Suprapubic skin (tissue), 4 donors: ENCODE data around the gene NEDD9. TPM values are rescaled to one million over a fixed set of nuclear protein-coding genes. Genes with fewer than 3 reads are reported as not detected.

Experiments
- DNase-seq, 2 donors: peaks; one replicate each; pipeline ENCODE4 v3.0.0-alpha.2; 2019; ENCODE audit warnings: low spot score in 2 of 2
- H3K27ac ChIP-seq: fragments of 200-600 bp; sonication (generic); one replicate; pipeline ENCODE4 v1.5.1; 2019
- H3K27me3 ChIP-seq: fragments of 200-600 bp; sonication (generic); one replicate; pipeline ENCODE4 v1.5.1; 2019
- H3K36me3 ChIP-seq: fragments of 200-600 bp; sonication (generic); one replicate; pipeline ENCODE4 v1.5.1; 2019
- H3K4me1 ChIP-seq: fragments of 200-600 bp; sonication (generic); one replicate; pipeline ENCODE4 v1.5.1; 2019
- H3K4me3 ChIP-seq: fragments of 200-600 bp; sonication (generic); one replicate; pipeline ENCODE4 v1.5.1; 2019; ENCODE audit warnings: mild to moderate bottlenecking
- H3K9me3 ChIP-seq: fragments of 200-600 bp; sonication (generic); one replicate; pipeline ENCODE4 v1.5.1; 2019
- EP300 ChIP-seq: sonication (generic); formaldehyde crosslinking; IDR thresholded peaks from one replicate; pipeline ENCODE4 v1.6.1; 2017; ENCODE audit warnings: antibody characterized with exemption
- POLR2A ChIP-seq, 2 donors: fragments of 450-650 bp; IDR thresholded peaks; one replicate each; pipeline ENCODE4 v1.6.1; 2017; ENCODE audit warnings: antibody characterized with exemption in 2 of 2, mild to moderate bottlenecking in 2 of 2, moderate library complexity in 2 of 2
- POLR2AphosphoS5 ChIP-seq, 3 donors: sonication (generic); formaldehyde crosslinking; IDR thresholded peaks; one replicate each; pipeline ENCODE4 v1.6.1; 2017; ENCODE audit warnings: antibody characterized with exemption in 3 of 3
- WGBS: methylation state at CpG from one replicate; pipeline ENCODE4 v1.1.5; 2018; 5-methylcytosine and 5-hydroxymethylcytosine counted together
- total RNA-seq, 4 donors: library from RNA; depleted of rRNA; stranded (reverse); fragments of >200 nt; gene quantifications; one replicate each; pipeline ENCODE4 v1.1.0, GENCODE V29; 2016
- TF ChIP-seq, protein P1 (sequence below), 2 donors: fragments of 200-600 bp in 1 of 2; fragments of 450-650 bp in 1 of 2; sonication (generic) in 1 of 2; IDR thresholded peaks; one replicate each; pipeline ENCODE4 v1.5.1; 2016 to 2019; ENCODE audit warnings: antibody characterized with exemption in 2 of 2, mild to moderate bottlenecking in 1 of 2, moderate library complexity in 1 of 2

The NEDD9 gene
- total RNA-seq, 4 donors from 2014 or later: 18.3 to 29.8 (median 22.4) TPM

DNA sequence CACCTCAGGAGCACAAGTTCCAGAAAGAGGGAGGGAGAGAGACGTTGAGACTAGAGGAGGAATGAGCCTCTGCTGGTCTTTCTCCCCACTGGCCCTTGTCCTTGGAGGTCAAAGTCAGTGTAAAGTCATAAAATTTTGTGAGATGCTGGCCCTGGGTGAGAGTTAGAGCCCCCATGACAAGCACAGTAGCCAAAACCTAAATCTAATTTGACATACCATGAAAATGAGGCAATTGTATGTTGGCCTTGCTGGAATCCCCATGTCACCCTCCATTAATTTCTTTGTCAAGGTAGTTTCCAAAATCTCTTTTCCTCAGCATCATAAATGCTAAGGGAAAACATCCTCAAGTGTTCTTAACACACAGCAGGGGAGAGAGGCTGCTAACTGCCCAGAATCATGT is 17.6 kb upstream of the NEDD9 start:
- no peak overlapping the region for H3K27ac ChIP-seq
- WGBS: 100% methylated on average over 1 of the region's 1 CpG

DNA sequence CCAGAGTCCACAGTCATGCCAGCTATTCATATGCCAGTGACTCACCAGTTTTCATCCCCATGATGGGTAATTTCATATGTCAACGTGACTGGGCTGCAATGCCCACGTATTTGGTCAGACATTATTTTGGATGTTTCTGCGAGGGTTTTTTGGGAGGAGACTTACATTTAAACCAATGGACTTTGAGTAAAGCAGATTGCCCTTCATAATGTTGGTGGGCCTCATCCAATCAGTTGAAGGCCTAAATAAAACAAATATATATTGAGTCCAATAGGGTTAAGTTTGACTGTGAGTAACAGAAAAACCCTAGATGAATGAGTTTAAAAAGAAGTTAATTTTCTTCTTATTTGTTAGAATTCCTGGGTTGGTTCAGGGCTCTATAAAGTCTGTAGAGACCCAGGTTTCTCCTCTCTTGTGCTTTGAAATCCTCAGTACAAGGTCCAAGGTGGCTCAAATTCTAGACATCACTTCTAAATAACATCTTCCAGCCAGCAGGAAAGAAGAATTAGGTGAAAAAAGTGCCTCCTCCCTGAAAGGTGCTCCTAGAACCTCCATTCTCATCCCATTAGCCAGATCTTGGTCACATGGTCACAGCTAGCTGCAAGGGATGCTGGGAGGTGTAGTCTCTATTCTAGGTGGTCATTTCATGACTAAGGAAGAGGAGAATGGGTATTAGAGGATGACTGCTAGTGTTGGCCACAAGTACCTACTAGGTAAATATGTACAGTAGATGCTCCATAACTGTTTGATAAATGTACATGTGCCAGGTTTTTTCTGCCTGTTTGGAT is 16.7 kb upstream of the NEDD9 start:
- WGBS: 95% methylated on average over 3 of the region's 3 CpGs
- Histone ChIP-seq H3K4me3 (no peak overlapping the region), H3K9me3 (no peaks in the 10 kb centered on the region), H3K4me1 (peaks cover 30% of the 10 kb centered on the region), H3K36me3 (no peaks in the 10 kb centered on the region), H3K27me3 (no peaks in the 10 kb centered on the region), H3K27ac (no peak overlapping the region)
- no peak for TF ChIP-seq POLR2AphosphoS5 (IDR thresholded peaks at IDR 0.05)
- TF ChIP-seq, protein P1, sequence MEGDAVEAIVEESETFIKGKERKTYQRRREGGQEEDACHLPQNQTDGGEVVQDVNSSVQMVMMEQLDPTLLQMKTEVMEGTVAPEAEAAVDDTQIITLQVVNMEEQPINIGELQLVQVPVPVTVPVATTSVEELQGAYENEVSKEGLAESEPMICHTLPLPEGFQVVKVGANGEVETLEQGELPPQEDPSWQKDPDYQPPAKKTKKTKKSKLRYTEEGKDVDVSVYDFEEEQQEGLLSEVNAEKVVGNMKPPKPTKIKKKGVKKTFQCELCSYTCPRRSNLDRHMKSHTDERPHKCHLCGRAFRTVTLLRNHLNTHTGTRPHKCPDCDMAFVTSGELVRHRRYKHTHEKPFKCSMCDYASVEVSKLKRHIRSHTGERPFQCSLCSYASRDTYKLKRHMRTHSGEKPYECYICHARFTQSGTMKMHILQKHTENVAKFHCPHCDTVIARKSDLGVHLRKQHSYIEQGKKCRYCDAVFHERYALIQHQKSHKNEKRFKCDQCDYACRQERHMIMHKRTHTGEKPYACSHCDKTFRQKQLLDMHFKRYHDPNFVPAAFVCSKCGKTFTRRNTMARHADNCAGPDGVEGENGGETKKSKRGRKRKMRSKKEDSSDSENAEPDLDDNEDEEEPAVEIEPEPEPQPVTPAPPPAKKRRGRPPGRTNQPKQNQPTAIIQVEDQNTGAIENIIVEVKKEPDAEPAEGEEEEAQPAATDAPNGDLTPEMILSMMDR (IDR thresholded peaks at IDR 0.05): no peak
- no peak for TF ChIP-seq POLR2A (IDR thresholded peaks at IDR 0.05)
- TF ChIP-seq EP300: no peak
- DNase-seq: no peak

More for the DNA sequence above, 17.6 kb upstream of the NEDD9 start:
- H3K36me3 ChIP-seq: no peaks in the 10 kb centered on the region
- DNase-seq: no peak
- H3K9me3 ChIP-seq: no peaks in the 10 kb centered on the region
- H3K27me3 ChIP-seq: no peaks in the 10 kb centered on the region
- no peak overlapping the region for H3K4me3 ChIP-seq
- H3K4me1 ChIP-seq: peaks cover 29% of the 10 kb centered on the region
- no peak for TF ChIP-seq EP300
- TF ChIP-seq, protein P1 (IDR thresholded peaks at IDR 0.05): no peak
- no peak for TF ChIP-seq POLR2AphosphoS5 (IDR thresholded peaks at IDR 0.05)
- no peak for TF ChIP-seq POLR2A (IDR thresholded peaks at IDR 0.05)

DNA sequence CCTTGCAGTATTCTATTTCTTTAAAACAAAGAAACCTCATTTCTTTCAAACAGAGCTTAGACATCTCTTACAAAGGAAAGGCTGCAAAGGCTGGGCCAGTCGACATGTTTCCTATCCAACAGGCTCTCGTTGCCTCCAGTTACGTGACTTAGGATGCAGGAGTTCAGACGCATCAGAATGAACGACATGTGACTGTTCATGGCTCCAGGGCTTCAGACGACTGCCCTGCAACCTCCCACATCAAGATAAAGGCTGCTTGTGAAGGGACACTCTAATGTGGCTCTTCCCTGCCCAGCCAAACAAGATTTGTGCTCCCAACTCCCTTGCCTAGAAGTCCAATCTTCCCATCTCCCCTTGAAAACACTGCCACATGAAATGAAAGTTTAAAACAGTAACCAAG is 14.3 kb upstream of the NEDD9 start:
- TF ChIP-seq, protein P1 (IDR thresholded peaks at IDR 0.05): no peak
- no peak for TF ChIP-seq POLR2AphosphoS5 (IDR thresholded peaks at IDR 0.05)
- Histone ChIP-seq H3K4me1 (peaks cover 30% of the 10 kb centered on the region), H3K9me3 (no peaks in the 10 kb centered on the region), H3K36me3 (no peaks in the 10 kb centered on the region), H3K4me3 (no peak overlapping the region), H3K27ac (no peak overlapping the region), H3K27me3 (no peaks in the 10 kb centered on the region)
- DNase-seq: no peak
- WGBS: 76% methylated on average over 6 of the region's 6 CpGs

DNA sequence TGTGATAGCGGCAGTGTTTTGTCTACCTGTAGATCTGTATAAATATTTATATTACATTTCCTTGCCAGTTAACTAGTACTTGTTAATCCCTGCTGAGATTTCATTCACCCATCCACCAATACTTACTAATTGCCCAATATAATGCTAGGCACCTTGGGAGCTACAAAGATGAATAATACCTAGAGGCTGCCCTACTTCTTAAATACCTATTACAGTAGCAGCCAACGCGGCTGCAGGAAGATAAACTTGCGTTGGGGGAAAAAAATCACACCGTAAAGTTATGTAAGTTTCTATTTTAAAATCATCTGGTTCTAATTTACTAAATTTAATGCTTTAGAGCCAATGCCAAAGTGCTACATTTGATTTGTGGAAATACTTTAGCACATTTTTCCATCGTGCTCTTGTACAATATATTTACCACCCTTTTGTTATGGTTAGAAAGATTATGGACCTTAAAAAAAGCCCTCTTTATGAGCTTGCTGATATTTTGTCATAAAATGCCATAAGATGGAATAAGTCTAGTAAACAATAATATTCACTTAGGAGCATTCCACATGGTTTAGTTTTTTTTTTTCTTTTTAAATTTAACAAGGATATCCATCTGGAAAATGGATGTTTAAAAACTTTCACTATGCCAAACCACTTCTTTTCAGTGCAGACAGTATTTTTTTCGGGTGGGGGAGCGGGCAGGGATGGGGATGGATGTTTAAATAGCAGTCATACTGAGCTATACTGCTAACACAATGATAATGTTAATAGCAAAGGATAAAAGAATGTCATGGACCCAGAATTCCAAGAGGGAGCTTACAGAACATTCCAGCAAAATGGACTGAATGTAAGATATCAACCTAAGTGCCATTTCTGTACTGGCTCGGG is 13.2 kb upstream of the NEDD9 start:
- no peak for DNase-seq
- H3K36me3 ChIP-seq: no peaks in the 10 kb centered on the region
- peaks cover 26% of the 10 kb centered on the region for H3K4me1 ChIP-seq
- no peak overlapping the region for H3K27ac ChIP-seq
- TF ChIP-seq POLR2AphosphoS5 (IDR thresholded peaks at IDR 0.05): no peak
- TF ChIP-seq EP300: no peak
- TF ChIP-seq POLR2A (IDR thresholded peaks at IDR 0.05): no peak
- TF ChIP-seq, protein P1 (IDR thresholded peaks at IDR 0.05): no peak
- no peaks in the 10 kb centered on the region for H3K27me3 ChIP-seq
- no peak overlapping the region for H3K4me3 ChIP-seq
- 38% methylated on average over 9 of the region's 9 CpGs for whole genome bisulfite sequencing
- no peaks in the 10 kb centered on the region for H3K9me3 ChIP-seq
